NOMO-1 treated with DMSO at 0.1 percent for 48 hours (cell line): ENCODE results near the gene CCDC102A.
A peak's percentile ranks its signal among the peaks of the same experiment; 100 is the strongest.
"Not testable (repeated sequence)": the region's sequence is repeated elsewhere in the genome, so short reads cannot be mapped to it uniquely, and the experiment has no call there.

Experiments used
- DNase-seq: peaks from one replicate; lab custom pipeline; 2025; ENCODE audit not compliant: unreplicated experiment; lab: John Stamatoyannopoulos, UW

CCDC102A gene

DNA sequence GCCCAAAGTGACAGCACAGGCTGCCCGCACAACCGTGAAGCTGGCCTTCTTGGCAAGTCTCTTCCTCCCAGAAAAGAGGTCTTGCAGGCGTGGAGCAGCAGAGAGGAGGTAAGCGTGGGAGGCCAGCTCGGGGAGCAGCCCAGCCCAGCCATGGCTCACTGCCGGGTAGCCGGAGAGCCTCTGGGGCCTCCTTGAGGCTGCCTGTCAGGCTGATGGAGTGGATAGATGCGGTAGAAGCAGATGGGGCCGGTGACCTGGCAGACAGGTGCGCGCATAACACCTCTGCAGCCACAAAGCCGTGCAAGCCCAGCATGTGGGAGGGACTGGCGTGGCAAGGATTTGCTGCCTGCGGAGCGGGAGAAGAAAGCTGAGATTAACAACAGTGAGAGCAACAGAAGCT is 33.0 kb downstream of the CCDC102A start:
- no peak for DNase-seq

DNA sequence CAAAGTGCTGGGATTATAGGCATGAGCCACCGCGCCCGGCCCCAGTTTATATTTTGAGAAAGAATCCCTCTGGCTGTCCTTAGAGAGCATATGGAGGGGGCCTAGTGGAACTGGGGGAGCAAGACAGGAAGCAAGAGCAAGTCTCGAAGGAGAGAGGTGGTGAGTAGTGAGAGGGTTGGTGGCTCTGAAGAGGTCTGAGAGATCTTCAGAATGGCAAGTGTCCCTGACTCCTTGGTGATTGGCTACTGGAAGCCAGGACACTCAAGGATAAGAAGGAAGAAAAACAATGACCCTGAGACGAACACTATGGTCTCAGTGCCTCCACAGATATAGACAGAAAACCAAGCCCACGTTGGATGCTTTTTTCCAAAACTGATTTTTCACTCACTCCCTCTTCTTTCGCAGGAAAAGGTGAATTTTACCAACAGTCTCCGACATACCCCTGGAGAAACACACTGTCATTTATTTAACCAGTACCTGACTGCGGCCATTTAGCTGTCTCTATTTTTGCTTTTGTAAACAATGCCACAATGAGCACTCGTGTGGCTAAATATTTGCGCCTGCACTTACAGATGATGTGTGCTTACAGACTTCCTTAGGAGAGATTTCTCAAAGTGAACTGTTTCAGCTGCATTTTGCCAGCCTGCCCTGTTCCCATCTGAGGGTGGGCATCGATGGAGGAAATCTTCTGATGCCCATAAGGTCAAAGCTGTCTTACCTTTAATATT is 34.2 kb downstream of the CCDC102A start:
- no peak for DNase-seq

DNA sequence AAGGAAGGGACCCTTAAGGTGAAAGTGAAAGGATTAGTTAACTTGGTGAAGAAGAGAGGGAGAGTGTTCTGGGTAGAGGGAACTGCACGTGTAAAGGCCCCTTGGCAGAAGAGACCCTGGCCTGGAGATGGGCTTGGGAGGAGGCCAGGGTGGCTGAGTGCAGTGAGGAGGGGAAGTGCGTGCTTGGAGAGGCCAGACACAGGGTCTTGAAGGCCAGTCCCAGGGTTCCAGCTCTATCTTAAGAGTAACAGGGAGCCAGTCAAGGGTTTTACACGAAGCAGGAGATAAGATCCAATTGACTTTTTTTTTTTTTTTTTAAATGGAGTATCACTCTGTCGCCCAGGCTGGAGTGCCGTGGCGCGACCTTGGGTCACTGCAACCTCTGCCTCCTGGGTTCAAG is 34.9 kb downstream of the CCDC102A start:
- DNase-seq: no peak

DNA sequence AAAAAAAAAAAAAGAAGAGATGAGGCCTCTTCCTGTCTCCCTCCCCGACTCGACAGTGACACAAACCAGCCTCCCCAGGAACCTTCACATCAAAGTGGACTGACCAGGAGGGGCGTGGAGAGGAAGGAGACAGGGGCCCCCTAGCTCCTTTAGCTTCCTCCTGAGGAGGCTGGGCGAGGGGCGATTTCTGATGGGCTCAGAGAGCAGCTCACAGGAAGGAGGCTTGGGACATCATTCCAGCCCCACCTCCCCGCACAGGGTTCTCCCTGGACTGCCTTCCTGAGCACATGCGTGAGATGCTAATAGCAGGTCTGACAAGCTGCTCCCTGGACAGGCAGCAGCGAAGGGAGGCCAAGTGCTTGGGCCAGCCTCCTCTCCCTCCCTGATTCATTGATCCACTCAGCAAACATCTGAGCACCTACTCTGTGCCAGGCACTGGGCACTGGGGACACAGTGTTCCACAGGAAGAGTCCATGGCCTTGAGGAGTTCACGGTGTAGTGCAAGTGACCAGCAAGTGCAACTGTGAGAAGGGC is 35.7 kb downstream of the CCDC102A start:
- DNase-seq: no peak

DNA sequence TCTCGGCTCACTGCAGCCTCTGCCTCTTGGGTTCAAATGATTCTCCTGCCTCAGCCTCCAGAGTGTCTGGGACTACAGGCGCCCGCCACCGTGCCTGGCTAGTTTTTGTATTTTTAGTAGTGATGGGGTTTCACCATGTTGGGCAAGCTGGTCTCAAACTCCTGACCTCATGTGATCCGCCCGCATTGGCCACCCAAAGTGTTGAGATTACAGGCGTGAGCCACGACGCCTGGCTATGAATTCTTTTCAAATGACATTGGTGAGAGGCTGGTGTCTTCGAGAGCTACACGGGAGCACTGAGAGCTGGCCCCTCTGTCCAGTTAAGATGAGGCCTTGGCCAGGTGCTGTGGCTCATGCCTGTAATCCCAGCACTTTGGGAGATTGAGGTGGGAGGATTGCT is 36.4 kb downstream of the CCDC102A start:
- DNase-seq: not testable (repeated sequence)

DNA sequence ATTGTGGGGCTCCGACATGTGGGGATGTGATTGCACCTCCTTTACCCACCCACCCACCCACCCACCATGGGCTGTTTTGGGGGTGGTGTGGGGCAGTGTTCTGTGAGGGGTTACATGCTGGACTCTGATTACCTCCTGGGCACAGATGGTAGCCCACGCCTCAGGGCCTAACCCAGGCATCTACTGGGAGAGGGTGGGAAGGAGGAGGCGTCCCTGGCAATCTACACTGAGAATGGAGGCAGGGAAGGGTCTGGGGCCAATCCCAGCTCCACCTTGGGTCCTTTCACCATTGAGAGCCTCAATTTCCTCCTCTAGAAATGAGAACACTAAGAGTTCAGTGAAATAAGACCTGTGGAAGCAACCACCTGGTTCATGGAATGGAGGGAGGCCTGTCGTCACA is 38.3 kb downstream of the CCDC102A start:
- DNase-seq: no peak

DNA sequence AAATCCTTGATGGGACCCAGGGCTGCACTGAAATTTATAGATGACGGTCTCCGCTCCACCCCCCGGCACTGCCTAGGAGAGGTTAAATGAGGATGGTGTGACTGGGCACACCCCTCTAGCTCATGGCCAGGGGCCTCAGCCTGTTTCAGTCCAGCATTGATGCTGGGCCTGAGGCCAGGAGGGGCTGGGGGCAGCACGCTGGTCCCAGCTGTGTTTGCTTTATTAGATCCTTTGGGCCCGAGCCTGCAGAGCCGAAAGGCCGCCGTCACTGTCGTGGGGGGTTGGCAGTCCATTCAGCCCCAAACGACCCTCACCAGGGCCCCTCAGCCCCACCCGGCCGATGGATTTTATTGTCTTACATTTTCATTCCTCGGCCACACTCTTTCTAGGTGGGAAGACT is 39.2 kb downstream of the CCDC102A start:
- DNase-seq: no peak

DNA sequence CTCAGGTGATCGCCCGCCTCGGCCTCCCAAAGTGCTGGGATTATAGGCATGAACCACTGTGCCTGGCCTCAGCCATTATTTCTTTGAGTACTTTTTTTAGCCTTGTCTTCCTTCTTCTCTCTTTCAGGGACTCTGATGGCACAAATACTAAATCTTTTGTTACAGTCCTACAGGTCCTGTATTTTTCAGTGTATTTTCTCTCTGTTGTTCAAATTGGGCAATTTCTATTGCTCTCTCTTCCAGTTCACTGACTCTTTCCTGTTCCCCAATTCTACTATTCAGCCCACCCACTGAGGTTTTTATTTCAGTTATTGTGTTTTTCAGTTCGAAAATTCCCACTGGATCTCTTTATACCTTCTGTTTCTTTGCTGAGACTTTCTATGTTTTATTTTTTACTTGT is 42.6 kb downstream of the CCDC102A start:
- DNase-seq: peak; percentile 3

DNA sequence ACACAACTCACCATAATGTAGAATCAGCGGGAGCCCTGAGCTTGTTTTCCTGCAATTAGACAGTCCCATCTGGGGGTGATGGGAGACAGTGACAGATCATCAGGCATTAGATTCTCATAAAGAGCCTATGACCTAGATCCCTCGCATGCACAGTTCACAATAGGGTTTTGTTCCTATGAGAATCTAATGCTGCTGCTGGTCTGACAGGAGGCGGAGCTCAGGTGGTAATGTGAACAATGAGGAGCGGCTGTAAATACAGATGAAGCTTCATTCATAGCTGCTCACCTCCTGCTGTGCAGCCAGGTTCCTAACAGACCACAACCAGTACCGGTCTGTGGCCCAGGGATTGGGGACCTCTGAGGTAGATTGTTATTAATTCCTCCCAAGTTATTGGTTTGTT is 47.1 kb downstream of the CCDC102A start:
- no peak for DNase-seq

DNA sequence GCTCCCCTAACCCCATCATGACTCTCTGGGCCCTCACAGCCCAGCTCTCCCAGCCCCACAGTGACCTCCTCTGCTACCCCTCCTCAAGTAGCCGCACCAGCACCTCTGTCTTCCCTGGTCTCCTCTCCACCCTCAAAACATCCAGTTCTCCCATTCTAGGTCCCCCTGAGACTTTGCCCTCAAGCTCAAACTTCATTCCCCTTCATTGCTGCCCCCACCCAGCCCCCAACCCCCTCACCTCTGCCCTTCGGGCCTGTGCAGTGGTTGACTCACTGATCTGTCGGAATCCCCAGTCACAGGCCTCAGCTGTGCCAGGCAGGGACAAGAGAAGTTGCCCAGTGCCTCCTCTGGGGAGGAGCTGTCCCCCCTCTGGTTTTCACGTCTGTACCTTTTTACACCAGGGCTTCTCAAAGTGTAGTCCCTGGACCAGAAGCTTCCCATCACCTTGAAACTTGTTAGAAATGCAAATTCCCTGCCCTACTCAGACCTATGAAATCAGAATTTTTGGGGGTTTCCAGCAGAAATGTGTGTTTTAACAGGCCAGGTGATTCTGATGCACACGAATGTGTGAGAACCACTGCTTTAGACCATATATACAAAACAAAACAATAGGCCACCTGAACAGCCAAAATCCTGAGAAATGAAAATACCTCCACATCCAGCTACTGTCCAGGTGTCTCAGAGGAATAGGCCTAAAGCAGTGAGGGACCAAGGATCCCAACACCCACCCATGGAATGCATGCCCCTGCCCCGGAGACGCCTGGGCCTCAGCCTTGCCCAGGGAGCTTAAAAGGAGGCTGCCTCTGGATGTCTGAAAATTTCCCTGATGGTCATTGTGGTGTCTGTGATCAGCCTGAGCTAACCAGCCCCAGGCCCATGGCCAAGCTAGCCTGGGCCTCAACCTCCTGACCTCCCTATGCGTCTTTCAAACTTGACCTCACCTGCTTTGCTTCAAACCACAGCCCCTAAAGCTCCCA is 49.2 kb downstream of the CCDC102A start:
- DNase-seq: no peak

DNA sequence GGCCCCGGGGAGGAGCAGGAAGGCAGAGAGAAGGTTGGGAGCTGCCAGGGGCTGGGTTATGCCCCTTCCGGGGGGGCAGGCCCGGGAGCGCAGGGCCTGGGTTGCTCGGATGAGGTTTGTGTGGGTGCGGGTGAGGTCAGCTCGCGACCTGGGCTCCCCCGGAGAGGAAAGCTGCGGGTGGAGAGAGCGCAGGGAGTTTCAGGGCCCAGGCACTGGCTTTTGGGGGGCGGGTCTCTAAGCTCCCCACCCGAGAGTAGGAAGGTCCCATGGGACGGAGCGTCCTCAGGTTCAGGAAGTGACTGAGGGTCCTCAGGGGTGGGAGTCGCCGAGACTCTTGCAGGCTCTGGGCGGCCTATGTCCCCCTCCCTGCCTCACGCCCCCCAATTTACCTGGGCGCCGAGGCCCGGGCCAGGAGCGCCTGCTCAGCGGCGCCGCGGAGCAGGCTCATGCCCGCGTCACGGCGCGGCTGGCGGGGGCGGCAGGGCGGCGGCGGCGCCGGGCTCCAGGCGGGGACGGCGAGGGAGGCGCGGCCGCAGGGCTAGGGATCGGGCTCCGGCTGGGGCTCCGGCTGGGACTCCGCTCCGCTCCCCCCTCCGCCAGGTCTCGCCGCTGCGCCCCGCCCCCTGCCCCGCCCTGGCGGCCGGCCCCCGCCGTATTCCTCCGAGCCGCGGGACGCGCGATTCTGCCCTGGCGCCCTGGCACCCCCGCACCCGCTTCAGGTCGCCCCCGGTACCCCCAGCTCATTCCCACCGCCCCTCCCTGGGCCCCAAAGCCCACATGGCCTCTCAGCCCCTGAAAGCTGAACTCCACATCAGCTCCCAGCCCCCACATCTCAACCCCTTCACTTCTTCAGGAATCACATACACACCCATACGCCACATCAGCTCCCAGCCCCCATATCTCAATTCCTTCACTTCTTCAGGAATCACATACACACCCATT is 50.2 kb downstream of the CCDC102A start, which contains the start of gene DOK4:
TSS of gene DOK4 (minus strand) at position 578 of the 942 bp plus-strand sequence. CDS start 6,986 bp downstream, outside the sequence.
- DNase-seq: peak; percentile 51

DNA sequence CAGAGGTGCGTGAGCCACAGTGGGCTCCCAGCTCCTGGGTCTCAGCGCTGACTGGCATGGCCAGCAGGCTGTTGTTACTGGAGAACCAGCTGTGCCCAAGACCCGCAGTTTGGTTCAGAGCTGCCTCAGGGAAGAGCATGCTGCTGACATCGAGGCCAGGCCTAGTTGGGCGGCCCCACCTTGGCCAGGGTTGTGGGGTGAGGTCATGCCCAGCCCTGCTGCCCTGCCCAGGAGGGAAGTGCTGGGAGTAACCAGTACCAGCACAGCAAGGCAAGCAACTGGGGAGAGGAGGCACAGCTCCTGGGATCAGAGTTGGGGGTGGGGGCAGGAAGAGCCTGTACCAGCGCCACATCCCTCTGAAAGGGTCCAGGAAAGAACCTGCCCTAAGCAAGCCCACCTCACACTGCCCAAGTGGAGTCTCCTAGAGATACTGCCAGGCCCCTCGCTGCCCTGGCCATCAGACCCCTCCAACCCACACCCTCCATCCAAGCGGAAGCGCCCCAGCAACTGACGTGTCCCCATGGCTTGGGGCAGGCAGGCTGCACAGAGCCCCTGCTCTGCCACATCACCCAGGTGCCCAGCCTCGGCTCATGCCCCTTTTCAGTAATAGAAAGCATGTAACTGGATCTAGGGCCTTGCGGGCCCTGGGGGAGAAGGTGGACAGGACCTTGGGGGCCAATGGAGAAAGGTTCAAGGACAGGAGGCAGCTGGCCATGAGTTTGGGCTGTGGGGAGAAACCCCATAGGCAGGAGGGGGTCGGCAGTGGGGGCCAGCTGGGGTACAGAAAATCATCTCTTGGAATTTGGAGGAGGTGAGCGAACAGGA is 51.1 kb downstream of the CCDC102A start:
- DNase-seq: no peak

DNA sequence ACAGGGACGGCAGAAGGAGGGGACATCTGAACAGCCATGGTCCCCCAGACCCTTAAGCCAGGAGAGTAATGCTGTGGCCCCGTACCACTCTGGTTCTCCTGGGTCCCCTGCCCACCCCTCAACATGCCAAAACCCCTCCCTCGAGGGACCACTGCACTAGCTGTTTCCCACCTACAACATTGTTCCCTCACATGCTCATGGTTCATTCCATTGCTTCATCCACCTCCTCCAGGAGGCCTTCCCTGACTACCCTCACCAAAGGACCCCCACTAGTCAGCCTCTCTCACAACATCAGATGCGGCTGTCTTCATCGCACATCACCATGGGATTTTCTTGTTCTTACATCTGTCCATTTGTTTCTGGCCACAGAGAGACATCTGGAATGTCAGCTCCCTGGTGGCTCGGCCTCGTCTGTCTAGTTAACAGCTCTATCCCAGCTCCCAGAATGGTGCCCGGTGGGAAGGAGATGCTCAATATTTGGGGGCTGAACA is 51.8 kb downstream of the CCDC102A start:
- no peak for DNase-seq

DNA sequence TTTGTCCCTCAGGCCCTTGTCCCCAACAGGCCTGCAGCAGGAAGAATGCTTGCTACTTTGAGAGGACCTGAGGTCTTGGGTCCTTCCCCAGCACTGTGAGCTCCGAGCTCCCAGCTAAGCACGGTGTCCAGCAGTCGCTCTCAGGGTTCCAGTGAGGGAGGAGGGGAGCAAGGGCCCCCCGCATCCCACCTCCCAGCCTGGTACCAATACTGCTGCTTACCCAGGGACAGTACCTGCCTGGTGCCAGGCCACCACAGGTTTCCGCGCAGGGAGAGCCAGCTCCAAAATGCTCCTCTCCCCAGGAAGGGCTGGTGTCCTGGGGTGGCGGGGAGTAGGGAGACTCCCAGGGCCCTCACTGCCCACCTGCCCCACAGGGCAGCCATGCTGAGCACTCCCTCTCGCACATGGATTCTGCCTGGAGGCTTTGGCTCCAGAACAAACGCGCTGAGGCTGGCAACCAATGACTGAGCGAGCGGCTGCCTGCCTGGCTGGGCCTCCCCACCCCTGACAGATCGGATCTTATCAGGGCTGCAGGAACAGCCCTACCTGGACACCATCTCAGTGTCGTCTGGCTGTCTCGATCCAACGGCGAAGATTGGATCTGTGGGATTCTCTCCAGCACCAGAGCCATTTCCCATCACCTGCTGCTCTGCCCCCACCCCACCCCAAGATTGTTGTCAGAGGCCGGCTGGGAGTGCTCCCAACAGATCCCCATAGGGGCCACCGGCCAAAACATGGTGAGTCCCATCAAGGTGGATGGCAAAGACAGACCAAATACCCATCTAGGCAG is 52.5 kb downstream of the CCDC102A start:
- no peak for DNase-seq

DNA sequence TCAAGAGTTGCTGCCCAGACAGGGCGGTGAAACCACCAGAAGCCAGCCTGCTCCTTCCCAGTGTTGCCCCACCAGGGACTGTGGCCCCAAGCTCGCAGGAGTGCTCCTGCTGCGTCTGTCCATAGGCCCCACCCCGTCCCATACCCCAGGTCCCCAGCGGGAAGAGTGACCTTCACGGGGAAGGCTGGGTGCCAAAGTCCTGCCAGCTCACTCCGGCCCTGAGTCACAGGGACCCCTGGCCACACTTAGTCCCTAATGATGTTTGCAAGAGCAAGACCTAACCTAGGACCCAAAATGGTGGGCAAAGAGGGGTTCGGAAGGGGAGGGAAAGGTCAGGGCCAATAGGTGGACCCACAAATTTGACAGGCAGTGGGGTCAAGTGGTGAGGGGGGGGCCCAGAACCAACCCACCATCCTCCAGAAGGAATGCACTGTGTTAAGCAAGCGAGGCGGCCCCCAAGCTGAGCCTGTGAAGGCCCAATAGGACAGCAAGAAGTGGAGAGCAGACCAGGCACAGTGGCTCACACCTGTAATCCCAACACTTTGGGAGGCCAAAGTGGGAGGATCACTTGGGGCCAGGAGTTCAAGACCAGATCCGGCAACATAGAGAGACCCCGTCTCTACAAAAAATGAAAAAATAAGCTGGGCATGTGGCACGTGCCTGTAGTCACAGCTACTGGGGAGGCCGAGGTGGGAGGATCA is 53.4 kb downstream of the CCDC102A start:
- DNase-seq: no peak

DNA sequence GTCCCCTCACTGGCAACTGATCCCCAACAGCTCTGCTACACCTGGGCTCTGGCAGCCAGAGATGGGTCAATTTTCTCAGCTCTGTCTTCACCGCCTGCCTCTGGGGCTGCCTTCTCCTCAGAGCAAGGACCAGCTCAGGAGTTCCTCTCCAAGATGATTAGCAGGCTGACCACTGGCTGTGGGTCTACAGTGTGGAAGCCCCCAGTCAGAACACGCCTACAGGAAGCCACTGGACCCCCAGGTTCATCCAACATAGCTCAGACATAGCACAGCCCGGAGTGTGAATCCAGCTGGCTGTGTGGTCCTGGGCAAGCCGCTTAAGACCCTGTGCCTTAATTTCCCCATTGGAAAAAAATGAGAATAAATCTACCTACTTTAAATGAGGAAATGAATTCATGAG is 55.0 kb downstream of the CCDC102A start:
- DNase-seq: no peak

DNA sequence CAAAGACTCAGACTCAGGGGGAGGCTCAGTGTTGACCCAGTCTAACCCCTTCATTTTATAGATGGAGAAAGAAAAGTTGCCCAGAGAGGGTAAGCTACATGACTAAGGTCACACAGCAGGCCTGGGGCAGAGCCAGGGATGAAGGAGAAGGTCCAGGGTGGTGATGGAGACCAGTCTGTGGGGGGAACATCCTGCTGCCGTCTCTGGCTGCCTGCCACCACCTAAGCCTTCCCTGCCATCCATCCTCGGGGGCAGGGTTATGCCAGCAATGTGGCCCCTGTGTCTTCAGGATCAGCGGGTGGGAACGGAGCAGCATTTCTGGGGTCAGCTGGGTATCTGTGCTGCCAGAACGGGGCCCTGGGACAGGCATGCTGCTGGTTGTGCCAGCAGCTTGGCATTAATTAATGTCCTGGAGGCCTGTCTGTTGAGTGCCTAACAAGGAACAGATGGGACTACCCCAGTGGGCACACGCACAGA is 55.6 kb downstream of the CCDC102A start:
- DNase-seq: no peak
